ENCODE data around the gene CD63. TPM values are rescaled to one million over a fixed set of nuclear protein-coding genes. Genes with fewer than 3 reads are reported as not detected.

CD63 gene
- total and polyA plus RNA-seq, 7 experiments from 2014 or later, result 43.2 to 216 (median 68.7) TPM

DNA sequence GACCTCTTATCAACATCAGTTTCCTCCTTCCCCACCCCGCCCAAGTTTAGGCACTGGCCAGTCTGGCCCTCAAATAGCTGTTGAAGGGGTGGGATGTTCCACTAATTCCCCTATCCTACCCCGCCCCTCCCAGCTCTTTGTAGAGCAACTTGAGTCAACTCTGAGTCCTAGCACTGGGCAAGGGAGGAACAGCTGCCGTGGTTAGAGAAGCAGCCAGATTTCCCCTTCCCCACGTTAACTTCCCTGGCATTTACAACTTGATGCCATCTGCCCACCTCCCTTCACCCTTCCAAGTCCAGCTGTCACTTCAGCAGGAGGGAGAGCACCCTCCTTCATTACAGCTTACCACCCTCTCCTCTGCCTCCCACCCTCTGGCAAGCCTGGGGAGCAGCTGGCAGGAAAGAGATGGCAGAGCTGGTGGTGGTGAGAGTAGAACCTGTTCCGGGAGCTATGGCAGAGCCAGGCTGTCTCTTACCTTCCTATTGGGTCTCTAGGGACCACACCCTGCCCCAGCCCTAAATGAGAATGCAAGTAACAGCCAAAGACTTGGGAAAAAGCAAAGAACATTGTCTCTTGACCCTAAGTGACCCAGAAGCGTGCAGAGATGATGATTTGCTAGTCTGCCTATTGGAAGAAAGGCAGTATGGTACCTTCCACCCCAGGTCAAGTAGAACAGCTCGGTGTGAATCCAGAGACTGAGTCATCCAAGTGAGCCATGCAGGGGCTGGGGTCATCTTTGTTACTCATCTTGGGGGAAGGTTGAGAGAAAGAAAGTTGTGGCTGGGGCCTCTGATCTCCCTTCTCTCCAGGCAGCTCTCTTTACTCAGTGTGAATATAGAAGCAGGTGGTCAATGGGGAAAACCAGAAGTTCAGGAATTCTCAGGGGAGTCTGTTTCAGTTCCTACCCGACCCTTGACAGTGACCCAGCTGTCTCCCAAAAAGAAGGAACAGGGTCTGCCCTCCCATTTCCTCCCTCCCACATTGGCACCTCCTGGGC is 11.5 kb downstream of the CD63 start:
- Histone ChIP-seq H3K27me3 (ENCODE audit: control insufficient read depth in 2 of 2, insufficient read depth in 2 of 2, low read length in 2 of 2) (no peaks in the 10 kb centered on the region), H3K27ac (ENCODE audit: low read depth, low read length) (peak overlapping the region; percentile 92), H3K9me3 (ENCODE audit: control insufficient read depth in 2 of 3, low read length in 3 of 3) (no peaks in the 10 kb centered on the region), H3K4me3 (ENCODE audit: low read length) (peak overlapping the region; percentile 96), H3K4me1 (ENCODE audit: control insufficient read depth in 2 of 2, insufficient read depth in 2 of 2, low read length in 2 of 2) (peaks cover 19 to 23% of the 10 kb centered on the region in 2 donors), H3K36me3 (ENCODE audit: control insufficient read depth in 2 of 3, insufficient read depth in 3 of 3, low read length in 3 of 3) (peaks cover 0 to 18% (median 7%) of the 10 kb centered on the region in 3 experiments)
- intact Hi-C loops (cut with micrococcal nuclease), result loop anchor here in 1 of 2 donors (2.0 to 5.0 kb wide), 3 partner anchors 21 to 970 kb away; partner anchors contain the start of gene PTGES3
- ChIA-PET POLR2A (interaction anchor here (0.5 to 2.9 kb wide), 9 partner anchors 7 to 1286 kb away, joined by 3 to 24 read pairs (median 4); partner anchors contain the start of genes CD63 and DNAJC14), CTCF (interaction anchor here (0.6 to 7.5 kb wide), 2 partner anchors 21 to 77 kb away, joined by 3 to 46 read pairs; no protein-coding TSS in a partner anchor)
- Mint-ChIP-seq H3K9me3 (peaks cover 0 to 7% (median 0%) of the 10 kb centered on the region in 11 donors), H3K27ac (peak overlapping the region in 8 of 9 donors; percentile 52 to 98 (median 96)), H3K27me3 (peaks cover 0 to 12% (median 0%) of the 10 kb centered on the region in 5 donors), H3K4me1 (peaks cover 15 to 41% (median 36%) of the 10 kb centered on the region in 7 donors), H3K36me3 (peaks cover 0 to 2% (median 0%) of the 10 kb centered on the region in 5 donors), H3K4me3 (peak overlapping the region; percentile 83 to 98 (median 94))
- DNase-seq (no peak), ATAC-seq (no peak)

DNA sequence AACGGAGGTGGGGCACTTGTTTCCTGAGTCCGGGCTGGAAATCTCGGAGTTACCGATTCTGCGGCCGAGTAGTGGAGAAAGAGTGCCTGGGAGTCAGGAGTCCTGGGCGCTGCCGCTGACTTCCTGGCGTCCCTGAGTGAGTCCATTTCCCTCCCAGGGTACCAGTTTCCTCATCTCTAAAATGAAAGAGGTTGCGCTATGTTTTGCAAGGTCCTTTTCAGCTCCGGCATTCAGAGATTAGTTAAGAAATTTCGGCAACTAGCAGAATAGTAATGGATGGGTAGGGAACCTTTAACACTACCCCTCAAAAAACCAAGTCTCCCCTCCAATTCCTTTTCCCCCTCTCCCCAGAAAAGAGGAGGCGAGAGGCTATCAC is 12.2 kb downstream of the CD63 start:
- ATAC-seq (no peak), DNase-seq (no peak)
- intact Hi-C loops (cut with micrococcal nuclease), result loop anchor here (1.0 to 5.0 kb wide), 8 partner anchors 8 to 971 kb away; partner anchors contain the start of genes CD63 (in 2 of the 2), PTGES3 (in 1 of the 2), PYM1 (in 1 of the 2) and SARNP (in 1 of the 2)
- Histone ChIP-seq H3K27ac (ENCODE audit: low read depth, low read length) (peak overlapping the region; percentile 92), H3K9me3 (ENCODE audit: control insufficient read depth in 2 of 3, low read length in 3 of 3) (no peaks in the 10 kb centered on the region), H3K36me3 (ENCODE audit: control insufficient read depth in 2 of 3, insufficient read depth in 3 of 3, low read length in 3 of 3) (peaks cover 0 to 18% (median 7%) of the 10 kb centered on the region in 3 experiments), H3K27me3 (ENCODE audit: control insufficient read depth in 2 of 2, insufficient read depth in 2 of 2, low read length in 2 of 2) (no peaks in the 10 kb centered on the region), H3K4me3 (ENCODE audit: low read length) (peak overlapping the region; percentile 96), H3K4me1 (ENCODE audit: control insufficient read depth in 2 of 2, insufficient read depth in 2 of 2, low read length in 2 of 2) (peaks cover 19 to 23% of the 10 kb centered on the region in 2 donors)
- peaks cover 15 to 41% (median 36%) of the 10 kb centered on the region in 7 donors for H3K4me1 Mint-ChIP-seq
- CTCF ChIA-PET, result interaction anchor here (1.5 to 7.5 kb wide), 2 partner anchors 21 to 30 kb away, joined by 5 to 46 read pairs; no protein-coding TSS in a partner anchor
- POLR2A ChIA-PET, result interaction anchor here (0.9 to 2.9 kb wide), 14 partner anchors 8 to 643 kb away, joined by 3 to 24 read pairs (median 6); partner anchors contain the start of genes CD63, DNAJC14, ORMDL2 and RAB5B
- H3K27me3 Mint-ChIP-seq, result peaks cover 0 to 20% (median 0%) of the 10 kb centered on the region in 5 donors
- H3K36me3 Mint-ChIP-seq, result peaks cover 0 to 2% (median 0%) of the 10 kb centered on the region in 5 donors
- H3K4me3 Mint-ChIP-seq, result peak overlapping the region; percentile 83 to 98 (median 94)
- peak overlapping the region; percentile 91 to 98 (median 97) for H3K27ac Mint-ChIP-seq
- peaks cover 0 to 7% (median 0%) of the 10 kb centered on the region in 11 donors for H3K9me3 Mint-ChIP-seq

DNA sequence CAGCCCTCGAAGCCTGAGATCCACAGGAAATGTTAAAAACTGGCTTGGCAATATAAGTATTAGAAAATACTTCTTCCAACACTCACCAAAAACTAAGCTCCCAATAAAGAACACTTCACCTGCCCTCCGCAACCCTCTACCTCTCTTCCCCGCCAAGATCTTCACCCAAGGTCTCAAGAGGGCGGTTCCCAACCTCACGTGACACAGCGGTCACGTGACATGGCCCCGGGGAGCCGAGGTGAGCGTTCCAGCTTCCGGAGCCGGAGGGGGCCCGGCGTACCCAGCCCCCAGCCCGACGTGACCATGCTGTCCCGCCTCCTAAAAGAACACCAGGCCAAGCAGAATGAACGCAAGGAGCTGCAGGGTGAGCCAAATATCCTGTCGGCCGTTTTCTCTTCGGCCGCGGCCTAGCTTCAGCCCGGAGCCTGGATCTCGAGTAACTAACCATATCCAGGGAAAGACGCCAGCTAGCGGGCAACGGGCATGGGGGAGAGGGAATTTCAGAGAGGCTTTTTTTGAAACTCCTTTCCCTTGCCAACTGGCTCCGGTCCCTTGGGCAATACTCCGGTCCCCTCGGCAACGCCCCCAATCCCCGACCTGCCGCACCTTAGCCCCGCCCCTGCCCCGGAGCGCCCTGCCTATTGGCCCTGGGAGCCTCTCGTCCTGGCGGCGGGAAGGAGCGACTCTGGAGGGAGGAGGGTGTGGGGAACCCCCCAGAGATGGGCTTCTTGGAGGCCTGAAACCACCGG is 12.8 kb downstream of the CD63 start, which contains the start of gene BLOC1S1:
Gene BLOC1S1 (plus strand): TSS at position 214 of the 749 bp plus-strand sequence. CDS start 6 bp downstream, at position 220.
- Mint-ChIP-seq H3K27me3 (peaks cover 0 to 21% (median 0%) of the 10 kb centered on the region in 5 donors), H3K9me3 (peaks cover 0 to 7% (median 0%) of the 10 kb centered on the region in 11 donors), H3K4me1 (peaks cover 15 to 41% (median 36%) of the 10 kb centered on the region in 7 donors), H3K27ac (peak within 1 kb of the TSS; percentile 91 to 98 (median 97)), H3K4me3 (peak within 1 kb of the TSS; percentile 83 to 98 (median 94)), H3K36me3 (peaks cover 0 to 2% (median 0%) of the 10 kb centered on the region in 5 donors)
- ATAC-seq, result peak; percentile 96
- H3K9me3 ChIP-seq (ENCODE audit: control insufficient read depth in 2 of 3, low read length in 3 of 3), result no peaks in the 10 kb centered on the region
- peak within 1 kb of the TSS; percentile 92 for H3K27ac ChIP-seq (ENCODE audit: low read depth, low read length)
- intact Hi-C loops (cut with micrococcal nuclease), result loop anchor here (1.0 to 5.0 kb wide), 8 partner anchors 8 to 971 kb away; partner anchors contain the start of genes CD63 (in 2 of the 2), PTGES3 (in 1 of the 2), PYM1 (in 1 of the 2) and SARNP (in 1 of the 2)
- POLR2A ChIA-PET, result interaction anchor here (0.6 to 2.9 kb wide), 17 partner anchors 9 to 1467 kb away, joined by 3 to 24 read pairs (median 4); partner anchors contain the start of genes CBX5, CD63, DNAJC14 and ORMDL2
- H3K4me1 ChIP-seq (ENCODE audit: control insufficient read depth in 2 of 2, insufficient read depth in 2 of 2, low read length in 2 of 2), result peaks cover 19 to 23% of the 10 kb centered on the region in 2 donors
- CTCF ChIA-PET, result interaction anchor here (0.5 to 7.5 kb wide), 3 partner anchors 22 to 364 kb away, joined by 3 to 46 read pairs (median 5); no protein-coding TSS in a partner anchor
- DNase-seq, result peak; percentile 82 to 95 (median 90)
- H3K4me3 ChIP-seq (ENCODE audit: low read length), result peak within 1 kb of the TSS; percentile 96
- H3K36me3 ChIP-seq (ENCODE audit: control insufficient read depth in 2 of 3, insufficient read depth in 3 of 3, low read length in 3 of 3), result peaks cover 0 to 18% (median 7%) of the 10 kb centered on the region in 3 experiments
- H3K27me3 ChIP-seq (ENCODE audit: control insufficient read depth in 2 of 2, insufficient read depth in 2 of 2, low read length in 2 of 2), result no peaks in the 10 kb centered on the region

DNA sequence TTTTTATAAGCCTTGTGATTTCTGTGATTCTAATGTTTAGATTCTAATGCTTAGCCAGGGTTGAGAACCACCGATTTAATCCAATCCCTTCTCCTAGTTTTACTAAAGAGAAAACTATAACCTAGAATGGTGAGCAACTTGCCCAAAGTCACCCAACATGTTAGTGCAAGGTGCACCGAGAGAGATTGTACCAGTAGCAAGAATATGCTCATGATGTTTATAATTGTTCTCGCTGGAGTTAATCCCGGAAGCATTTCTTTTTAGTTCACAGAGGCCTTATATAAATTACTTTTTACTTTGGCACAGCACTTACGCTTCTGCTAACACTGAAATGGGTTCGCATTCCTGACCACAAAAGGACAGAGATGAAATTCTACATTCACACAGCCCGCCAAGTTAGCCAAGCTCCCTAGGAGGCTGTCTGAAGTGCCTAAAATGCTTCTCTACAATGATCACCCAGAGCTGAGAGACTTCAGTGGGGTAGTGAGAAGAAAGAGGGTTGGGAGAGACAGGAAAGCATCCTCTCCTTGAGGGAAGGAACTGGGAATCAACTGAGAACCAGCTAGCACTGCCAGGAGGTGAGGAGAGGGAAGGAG is 13.5 kb downstream of the CD63 start:
- ChIA-PET POLR2A (interaction anchor here (0.6 to 2.9 kb wide), 15 partner anchors 9 to 1468 kb away, joined by 3 to 24 read pairs (median 4); partner anchors contain the start of genes CD63, ORMDL2, RAB5B and SARNP), CTCF (interaction anchor here (0.5 to 7.5 kb wide), 3 partner anchors 23 to 364 kb away, joined by 3 to 46 read pairs (median 5); no protein-coding TSS in a partner anchor)
- Histone ChIP-seq H3K27ac (ENCODE audit: low read depth, low read length) (peak overlapping the region; percentile 92), H3K4me1 (ENCODE audit: control insufficient read depth in 2 of 2, insufficient read depth in 2 of 2, low read length in 2 of 2) (peaks cover 17 to 19% of the 10 kb centered on the region in 2 donors), H3K27me3 (ENCODE audit: control insufficient read depth in 2 of 2, insufficient read depth in 2 of 2, low read length in 2 of 2) (no peaks in the 10 kb centered on the region), H3K9me3 (ENCODE audit: control insufficient read depth in 2 of 3, low read length in 3 of 3) (no peaks in the 10 kb centered on the region), H3K36me3 (ENCODE audit: control insufficient read depth in 2 of 3, insufficient read depth in 3 of 3, low read length in 3 of 3) (peaks cover 0 to 14% (median 5%) of the 10 kb centered on the region in 3 experiments), H3K4me3 (ENCODE audit: low read length) (peak overlapping the region; percentile 96)
- ATAC-seq (no peak), DNase-seq (no peak)
- intact Hi-C loops (cut with micrococcal nuclease), result loop anchor here in 1 of 2 donors (5.0 kb wide), 1 partner anchor 972 kb away; the partner anchor contains the start of gene PTGES3
- peak overlapping the region; percentile 83 to 98 (median 94) for H3K4me3 Mint-ChIP-seq
- H3K4me1 Mint-ChIP-seq, result peaks cover 15 to 40% (median 35%) of the 10 kb centered on the region in 7 donors
- H3K9me3 Mint-ChIP-seq, result peaks cover 0 to 7% (median 0%) of the 10 kb centered on the region in 11 donors
- H3K36me3 Mint-ChIP-seq, result peaks cover 0 to 2% (median 0%) of the 10 kb centered on the region in 5 donors
- H3K27me3 Mint-ChIP-seq, result peaks cover 0 to 28% (median 0%) of the 10 kb centered on the region in 5 donors
- peak overlapping the region; percentile 91 to 98 (median 97) for H3K27ac Mint-ChIP-seq

DNA sequence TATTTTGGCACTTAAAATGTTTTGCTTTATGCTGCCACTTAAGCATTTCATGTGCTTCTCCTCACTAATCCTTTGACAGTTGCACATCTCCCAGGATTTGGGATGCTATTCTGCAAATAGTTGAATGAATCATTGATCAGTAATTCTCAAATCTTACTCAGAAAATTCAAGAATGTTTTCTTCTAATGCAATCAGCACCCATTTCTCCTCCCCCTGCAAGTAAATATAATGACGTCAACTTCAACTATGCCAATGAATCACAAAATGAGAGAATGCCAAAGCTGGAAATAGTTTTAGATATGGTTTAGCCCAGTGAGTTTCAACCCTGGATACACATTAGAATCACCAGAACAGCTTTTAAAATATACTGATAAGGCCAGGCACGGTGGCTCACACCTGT is 15.1 kb downstream of the CD63 start:
- intact Hi-C loops (cut with micrococcal nuclease), result no loop called here
- Histone ChIP-seq H3K4me3 (ENCODE audit: low read length) (no peak overlapping the region), H3K27ac (ENCODE audit: low read depth, low read length) (no peak overlapping the region), H3K4me1 (ENCODE audit: control insufficient read depth in 2 of 2, insufficient read depth in 2 of 2, low read length in 2 of 2) (peaks cover 15 to 19% of the 10 kb centered on the region in 2 donors), H3K27me3 (ENCODE audit: control insufficient read depth in 2 of 2, insufficient read depth in 2 of 2, low read length in 2 of 2) (no peaks in the 10 kb centered on the region), H3K9me3 (ENCODE audit: control insufficient read depth in 2 of 3, low read length in 3 of 3) (no peaks in the 10 kb centered on the region), H3K36me3 (ENCODE audit: control insufficient read depth in 2 of 3, insufficient read depth in 3 of 3, low read length in 3 of 3) (peaks cover 0 to 4% (median 2%) of the 10 kb centered on the region in 3 experiments)
- Mint-ChIP-seq H3K27ac (no peak overlapping the region), H3K9me3 (peaks cover 0 to 7% (median 0%) of the 10 kb centered on the region in 11 donors), H3K4me3 (peak overlapping the region in 1 of 10 donors; percentile 9), H3K27me3 (peaks cover 0 to 42% (median 12%) of the 10 kb centered on the region in 5 donors), H3K4me1 (peaks cover 21 to 42% (median 38%) of the 10 kb centered on the region in 7 donors), H3K36me3 (no peaks in the 10 kb centered on the region)
- CTCF ChIA-PET, result no interaction called here
- no peak for ATAC-seq
- POLR2A ChIA-PET, result no interaction called here
- DNase-seq, result no peak
